Measurements from ENCODE around the gene ANKRD34C. TPM values are rescaled to one million over a fixed set of nuclear protein-coding genes. Genes with fewer than 3 reads are reported as not detected.
A peak's percentile ranks its signal among the peaks of the same experiment; 100 is the strongest.

The ANKRD34C gene
- total and polyA plus RNA-seq, 8 donors = 0.03 TPM; not detected in 7

- no peak overlapping the region for H3K4me3 ChIP-seq
- ATAC-seq (peak; percentile 93), DNase-seq (peak in 3 of 4 donors; percentile 48 to 83 (median 61))
- no peak overlapping the region for H3K27ac ChIP-seq
- intact Hi-C loops (cut with DNase I) = no loop called here
- peaks cover 26 to 84% of the 10 kb centered on the region in 2 donors for H3K27me3 ChIP-seq
- no peaks in the 10 kb centered on the region for H3K9me3 ChIP-seq
- H3K36me3 ChIP-seq = no peaks in the 10 kb centered on the region
- TF ChIP-seq, protein P1, sequence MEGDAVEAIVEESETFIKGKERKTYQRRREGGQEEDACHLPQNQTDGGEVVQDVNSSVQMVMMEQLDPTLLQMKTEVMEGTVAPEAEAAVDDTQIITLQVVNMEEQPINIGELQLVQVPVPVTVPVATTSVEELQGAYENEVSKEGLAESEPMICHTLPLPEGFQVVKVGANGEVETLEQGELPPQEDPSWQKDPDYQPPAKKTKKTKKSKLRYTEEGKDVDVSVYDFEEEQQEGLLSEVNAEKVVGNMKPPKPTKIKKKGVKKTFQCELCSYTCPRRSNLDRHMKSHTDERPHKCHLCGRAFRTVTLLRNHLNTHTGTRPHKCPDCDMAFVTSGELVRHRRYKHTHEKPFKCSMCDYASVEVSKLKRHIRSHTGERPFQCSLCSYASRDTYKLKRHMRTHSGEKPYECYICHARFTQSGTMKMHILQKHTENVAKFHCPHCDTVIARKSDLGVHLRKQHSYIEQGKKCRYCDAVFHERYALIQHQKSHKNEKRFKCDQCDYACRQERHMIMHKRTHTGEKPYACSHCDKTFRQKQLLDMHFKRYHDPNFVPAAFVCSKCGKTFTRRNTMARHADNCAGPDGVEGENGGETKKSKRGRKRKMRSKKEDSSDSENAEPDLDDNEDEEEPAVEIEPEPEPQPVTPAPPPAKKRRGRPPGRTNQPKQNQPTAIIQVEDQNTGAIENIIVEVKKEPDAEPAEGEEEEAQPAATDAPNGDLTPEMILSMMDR (IDR thresholded peaks at IDR 0.05) = no peak
- no peaks in the 10 kb centered on the region for H3K4me1 ChIP-seq
These were observed 928 bp downstream of the ANKRD34C start for GRCh38 chr15:79283252-79284048.

GRCh38 chr15:79290642-79291275, 8.2 kb downstream of the ANKRD34C start:
- no peaks in the 10 kb centered on the region for H3K36me3 ChIP-seq
- ATAC-seq = no peak
- H3K27me3 ChIP-seq = peaks cover 0 to 29% of the 10 kb centered on the region in 2 donors
- no peak for DNase-seq
- H3K4me1 ChIP-seq = no peaks in the 10 kb centered on the region
- intact Hi-C loops (cut with DNase I) = no loop called here
- no peak overlapping the region for H3K4me3 ChIP-seq
- TF ChIP-seq, protein P1 (IDR thresholded peaks at IDR 0.05) = no peak
- H3K27ac ChIP-seq = no peak overlapping the region
- no peaks in the 10 kb centered on the region for H3K9me3 ChIP-seq

DNA sequence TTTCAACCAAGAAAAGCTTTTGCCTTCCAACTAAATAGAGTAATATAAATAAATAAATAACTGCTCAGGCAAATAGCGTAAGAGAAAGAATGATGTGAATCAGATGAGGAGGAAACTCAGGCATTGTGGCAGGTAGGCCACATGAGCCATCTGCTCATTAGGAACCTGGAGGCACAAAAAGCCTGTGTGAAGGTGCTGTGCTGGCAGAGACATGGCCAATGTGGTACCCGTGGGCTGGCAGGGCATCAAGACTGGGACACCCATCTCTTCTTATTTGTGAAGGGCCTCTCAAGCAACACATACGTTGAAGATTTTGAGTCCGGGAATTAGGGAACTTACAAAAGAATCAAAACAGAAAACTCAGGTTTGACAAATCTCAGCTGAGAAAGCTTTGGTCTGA, 9.5 kb downstream of the ANKRD34C start:
- intact Hi-C loops (cut with DNase I) = no loop called here
- Histone ChIP-seq H3K27ac (no peak overlapping the region), H3K36me3 (no peaks in the 10 kb centered on the region), H3K27me3 (peaks cover 0 to 26% of the 10 kb centered on the region in 2 donors), H3K4me1 (no peaks in the 10 kb centered on the region), H3K9me3 (no peaks in the 10 kb centered on the region), H3K4me3 (no peak overlapping the region)
- ATAC-seq (no peak), DNase-seq (no peak)
- TF ChIP-seq, protein P1 (IDR thresholded peaks at IDR 0.05) = no peak

DNA sequence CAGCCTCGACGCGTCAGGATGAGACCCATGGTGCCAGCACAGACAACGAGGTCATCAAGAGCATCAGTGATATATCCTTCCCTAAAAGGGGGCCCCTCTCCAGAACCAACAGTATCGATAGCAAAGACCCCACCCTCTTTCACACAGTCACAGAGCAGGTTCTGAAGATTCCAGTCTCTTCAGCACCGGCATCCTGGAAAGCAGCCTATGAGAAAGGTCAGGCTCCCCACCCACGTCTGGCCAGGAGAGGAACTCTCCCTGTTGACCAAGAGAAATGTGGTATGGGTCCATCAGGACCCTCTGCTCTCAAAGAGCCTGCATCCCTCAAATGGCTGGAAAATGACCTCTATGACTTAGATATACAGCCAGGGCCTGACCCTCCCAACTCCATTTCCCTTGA, 11.6 kb downstream of the ANKRD34C start:
- DNase-seq = no peak
- Histone ChIP-seq H3K36me3 (no peaks in the 10 kb centered on the region), H3K4me3 (no peak overlapping the region), H3K27me3 (peaks cover 0 to 29% of the 10 kb centered on the region in 2 donors), H3K9me3 (no peaks in the 10 kb centered on the region), H3K27ac (no peak overlapping the region), H3K4me1 (no peaks in the 10 kb centered on the region)
- no peak for ATAC-seq
- TF ChIP-seq, protein P1 (IDR thresholded peaks at IDR 0.05) = no peak
- intact Hi-C loops (cut with DNase I) = no loop called here

GRCh38 chr15:79296583-79296982, 14.1 kb downstream of the ANKRD34C start:
- Histone ChIP-seq H3K27ac (no peak overlapping the region), H3K9me3 (no peaks in the 10 kb centered on the region), H3K4me3 (no peak overlapping the region), H3K4me1 (no peaks in the 10 kb centered on the region), H3K27me3 (peaks cover 7 to 44% of the 10 kb centered on the region in 2 donors), H3K36me3 (no peaks in the 10 kb centered on the region)
- DNase-seq (no peak), ATAC-seq (no peak)
- TF ChIP-seq, protein P1 (IDR thresholded peaks at IDR 0.05) = no peak
- intact Hi-C loops (cut with DNase I) = no loop called here

Data from left lung (tissue), 10 donors.